NCI-H2196 treated with DMSO at 0.1 percent for 48 hours (cell line): ENCODE results near the gene ELMOD1.

ENCODE experiments used
- DNase-seq: peaks from one replicate; lab custom pipeline; 2025; ENCODE audit not compliant: unreplicated experiment; lab: John Stamatoyannopoulos, UW

Gene ELMOD1

GRCh38 chr11:107683807-107684206 is 92.9 kb downstream of the ELMOD1 start:
- no peak for DNase-seq

GRCh38 chr11:107688322-107688918 is 97.5 kb downstream of the ELMOD1 start:
- DNase-seq: no peak

- peak; percentile 35 for DNase-seq
Measured at GRCh38 chr11:107689317-107690202, 98.6 kb downstream of the ELMOD1 start.

GRCh38 chr11:107691000-107691750 is 100.2 kb downstream of the ELMOD1 start:
- no peak for DNase-seq

- no peak for DNase-seq
Measured at GRCh38 chr11:107695446-107695845, 104.5 kb downstream of the ELMOD1 start.

GRCh38 chr11:107696140-107696539 is 105.2 kb downstream of the ELMOD1 start:
- no peak for DNase-seq

- no peak for DNase-seq
Measured at GRCh38 chr11:107697291-107697690, 106.3 kb downstream of the ELMOD1 start.

GRCh38 chr11:107699371-107700285 is 108.7 kb downstream of the ELMOD1 start:
- DNase-seq: no peak

- no peak for DNase-seq
Measured at GRCh38 chr11:107702109-107702660, 111.2 kb downstream of the ELMOD1 start.

- no peak for DNase-seq
Measured at GRCh38 chr11:107702723-107703122, 111.8 kb downstream of the ELMOD1 start.

GRCh38 chr11:107704451-107704850 is 113.5 kb downstream of the ELMOD1 start:
- DNase-seq: no peak

GRCh38 chr11:107705027-107705426 is 114.1 kb downstream of the ELMOD1 start:
- no peak for DNase-seq

- DNase-seq: no peak
Measured at GRCh38 chr11:107706531-107706930, 115.6 kb downstream of the ELMOD1 start.

GRCh38 chr11:107707215-107707671 is 116.3 kb downstream of the ELMOD1 start:
- DNase-seq: no peak

- DNase-seq: no peak
Measured at GRCh38 chr11:107707807-107708206, 116.9 kb downstream of the ELMOD1 start.

- no peak for DNase-seq
Measured at GRCh38 chr11:107708792-107709191, 117.8 kb downstream of the ELMOD1 start.

GRCh38 chr11:107710301-107710700 is 119.4 kb downstream of the ELMOD1 start:
- DNase-seq: no peak

GRCh38 chr11:107711861-107712755 is 121.2 kb downstream of the ELMOD1 start, which contains the start of gene SLN:
Gene SLN, minus strand, starts transcription at chr11:107712056.
- DNase-seq: no peak

- no peak for DNase-seq
Measured at GRCh38 chr11:107713009-107713408, 122.1 kb downstream of the ELMOD1 start.
